ENCODE results near the gene MRPL51. TPM values are rescaled to one million over a fixed set of nuclear protein-coding genes. Genes with fewer than 3 reads are reported as not detected.
A peak's percentile ranks its signal among the peaks of the same experiment; 100 is the strongest.

MRPL51 gene
- total and polyA plus RNA-seq, 10 of the 15 experiments (the other 5 are each of a cell fraction or from before 2014, with no cell fraction given): 137 to 1,202 (median 267) TPM

GRCh38 chr12:6469609-6470374, 23.3 kb downstream of the MRPL51 start (continued):
- TF ChIP-seq ZNF592 (IDR thresholded peaks at IDR 0.05) (no peak), JUNB (IDR thresholded peaks at IDR 0.05) (no peak), FOXK2 (IDR thresholded peaks at IDR 0.05) (no peak), IKZF2 (IDR thresholded peaks at IDR 0.05) (no peak), YY1 (IDR thresholded peaks at IDR 0.05; ENCODE audit: low read depth, low read length) (no peak), KLF5 (IDR thresholded peaks at IDR 0.05; ENCODE audit: partially characterized antibody) (no peak)

GRCh38 chr12:6469092-6469491, 24.0 kb downstream of the MRPL51 start:
- in situ Hi-C loops (cut with MboI): loop anchor here (5.0 kb wide), 1 partner anchor 132 kb away; no protein-coding TSS in a partner anchor
- Histone ChIP-seq H3K27ac (ENCODE audit: control insufficient read depth, insufficient read depth) (peak overlapping the region; percentile 63), H4K20me1 (ENCODE audit: control insufficient read depth, insufficient read depth) (no peaks in the 10 kb centered on the region), H3K9me3 (replicated peaks; ENCODE audit: control insufficient read depth, insufficient read depth, low read length) (no peaks in the 10 kb centered on the region), H3K9ac (ENCODE audit: control insufficient read depth, insufficient read depth, low read length) (peak overlapping the region; percentile 52), H3K4me2 (ENCODE audit: control insufficient read depth, insufficient read depth) (peak overlapping the region; percentile 95), H2AFZ (ENCODE audit: control insufficient read depth, low read depth, low read length) (no peak overlapping the region), H3K79me2 (ENCODE audit: control insufficient read depth, insufficient read depth, low read length) (peaks cover 55% of the 10 kb centered on the region), H3K4me1 (ENCODE audit: control insufficient read depth, insufficient read depth, low read length) (peaks cover 22% of the 10 kb centered on the region), H3K4me3 (peak overlapping the region; percentile 99), H3K36me3 (ENCODE audit: control insufficient read depth in 2 of 2, insufficient read depth in 2 of 2, low read length in 1 of 2) (peaks cover 10 to 18% of the 10 kb centered on the region in 2 experiments; a peak in 3 of 4 replicates), H3K27me3 (replicated peaks in 1 of 2; ENCODE audit: control insufficient read depth in 2 of 2, insufficient read depth in 2 of 2, low read length in 1 of 2) (no peaks in the 10 kb centered on the region)
- POLR2A ChIA-PET: interaction anchor here (0.8 to 4.7 kb wide), 13 partner anchors 8 to 133 kb away, joined by 3 to 46 read pairs (median 13); partner anchors contain the start of genes CD27, MRPL51 and TAPBPL
- RAD21 ChIA-PET (ENCODE audit: unreplicated experiment): interaction anchor here (1.1 to 4.5 kb wide), 5 partner anchors 12 to 133 kb away, joined by 3 to 43 read pairs (median 17); no protein-coding TSS in a partner anchor
- intact Hi-C loops (cut with micrococcal nuclease; ENCODE audit: unreplicated experiment): loop anchor here (5.0 kb wide), 2 partner anchors 68 to 147 kb away; no protein-coding TSS in a partner anchor
- SMC1A ChIA-PET (ENCODE audit: uncharacterized antibody, unreplicated experiment): interaction anchor here (0.8 to 4.1 kb wide), 10 partner anchors 26 to 146 kb away, joined by 3 to 27 read pairs (median 4); no protein-coding TSS in a partner anchor
- 30% methylated on average over 6 of the region's 6 CpGs for WGBS (ENCODE audit: insufficient coverage, insufficient replicate concordance, low lambda C conversion rate, missing lambda C conversion rate)
- no TSS peak for BruUV-seq (replicated peaks)
- ATAC-seq: no peak
- FAIRE-seq: no peak
- CTCF ChIA-PET: interaction anchor here (0.5 to 5.6 kb wide), 7 partner anchors 20 to 581 kb away, joined by 3 to 73 read pairs (median 4); partner anchors contain the start of gene GAPDH
- DNase-seq (ENCODE audit: low read depth, low spot score): no peak
- 0 out of 2 replicates have a peak, but pooled peaks have one; percentile 20 for TF ChIP-seq BACH1 (IDR thresholded peaks at IDR 0.05; ENCODE audit: borderline replicate concordance)
- no peak for TF ChIP-seq SP1 (IDR thresholded peaks at IDR 0.05; ENCODE audit: low read depth, low read length)
- no peak for TF ChIP-seq ZNF622 (IDR thresholded peaks at IDR 0.05)
- no peak for TF ChIP-seq MYB (IDR thresholded peaks at IDR 0.05; ENCODE audit: borderline replicate concordance, low read depth, low read length)
- TF ChIP-seq CREM (IDR thresholded peaks at IDR 0.05; ENCODE audit: low read depth): no peak
- TF ChIP-seq PKNOX1 (IDR thresholded peaks at IDR 0.05): no peak
- TF ChIP-seq SKIL (IDR thresholded peaks at IDR 0.05; ENCODE audit: low read depth, poor library complexity, severe bottlenecking): no peak
- no peak for TF ChIP-seq ZBED1 (IDR thresholded peaks at IDR 0.05; ENCODE audit: borderline replicate concordance)

Data from GM12878 (cell line).